Stimulated activated CD4-positive, alpha-beta T cell treated with anti-CD3 and anti-CD28 coated beads, TNF-alpha, amount 100 ng/mL, for 4 hours (primary cell): ENCODE measurements around the gene KIF6.

ENCODE experiments used
- DNase-seq, 3 experiments: peaks; one replicate each; pipeline ENCODE4 v3.0.0-alpha.2; 2020; ENCODE audit warnings: low read depth in 3 of 3

KIF6 gene

GRCh38 chr6:39599341-39599740 is 125.9 kb downstream of the KIF6 start:
- DNase-seq = no peak

- DNase-seq = no peak
These were observed 130.9 kb downstream of the KIF6 start for GRCh38 chr6:39594285-39594684.

- no peak for DNase-seq
These were observed 131.6 kb downstream of the KIF6 start for GRCh38 chr6:39593646-39594045.

- DNase-seq = no peak
These were observed 134.3 kb downstream of the KIF6 start for GRCh38 chr6:39590871-39591393.

GRCh38 chr6:39587080-39587479 is 138.1 kb downstream of the KIF6 start:
- DNase-seq = no peak

GRCh38 chr6:39585641-39586040 is 139.6 kb downstream of the KIF6 start:
- DNase-seq = no peak

GRCh38 chr6:39577446-39578165 is 147.6 kb downstream of the KIF6 start:
- DNase-seq = no peak

- DNase-seq = no peak
These were observed 148.5 kb downstream of the KIF6 start for GRCh38 chr6:39576556-39577303.

- no peak for DNase-seq
These were observed 150.2 kb downstream of the KIF6 start for GRCh38 chr6:39574991-39575390.

- DNase-seq = no peak
These were observed 151.7 kb downstream of the KIF6 start for GRCh38 chr6:39573541-39573940.

- DNase-seq = no peak
These were observed 152.4 kb downstream of the KIF6 start for GRCh38 chr6:39572661-39573340.

GRCh38 chr6:39568896-39569295 is 156.3 kb downstream of the KIF6 start:
- no peak for DNase-seq

- DNase-seq = no peak
These were observed 158.1 kb downstream of the KIF6 start for GRCh38 chr6:39567091-39567490.

- no peak for DNase-seq
These were observed 158.8 kb downstream of the KIF6 start for GRCh38 chr6:39566456-39566855.

GRCh38 chr6:39565956-39566355 is 159.3 kb downstream of the KIF6 start:
- DNase-seq = no peak

GRCh38 chr6:39563566-39564311 is 161.5 kb downstream of the KIF6 start:
- no peak for DNase-seq

GRCh38 chr6:39561536-39562266 is 163.5 kb downstream of the KIF6 start:
- no peak for DNase-seq

GRCh38 chr6:39560915-39561314 is 164.3 kb downstream of the KIF6 start:
- DNase-seq = no peak

- DNase-seq = no peak
These were observed 166.5 kb downstream of the KIF6 start for GRCh38 chr6:39558591-39559190.

GRCh38 chr6:39558079-39558478 is 167.1 kb downstream of the KIF6 start:
- no peak for DNase-seq

GRCh38 chr6:39555136-39555535 is 170.1 kb downstream of the KIF6 start:
- no peak for DNase-seq
